HG02588 (cell line): ENCODE data around the gene PAX7.

ENCODE experiments used
- ATAC-seq: cut with Tn5 transposase; IDR thresholded peaks from one replicate; pipeline ENCODE4 v1.9.1; 2021; ENCODE audit warnings: mild to moderate bottlenecking, moderate library complexity; ENCODE audit not compliant: unreplicated experiment

The PAX7 gene

GRCh38 chr1:18697541-18697940 lies 66.9 kb downstream of the PAX7 start:
- no peak for ATAC-seq

- no peak for ATAC-seq
These were observed 69.9 kb downstream of the PAX7 start for GRCh38 chr1:18700530-18700929.

GRCh38 chr1:18701183-18701582 lies 70.5 kb downstream of the PAX7 start:
- ATAC-seq: no peak

- ATAC-seq: no peak
These were observed 72.5 kb downstream of the PAX7 start for GRCh38 chr1:18703041-18703621.

- no peak for ATAC-seq
These were observed 75.2 kb downstream of the PAX7 start for GRCh38 chr1:18705811-18706210.

GRCh38 chr1:18707696-18708257 lies 77.1 kb downstream of the PAX7 start:
- no peak for ATAC-seq

GRCh38 chr1:18710002-18710401 lies 79.4 kb downstream of the PAX7 start:
- no peak for ATAC-seq

GRCh38 chr1:18711003-18711402 lies 80.4 kb downstream of the PAX7 start:
- ATAC-seq: no peak

GRCh38 chr1:18711536-18712251 lies 81.0 kb downstream of the PAX7 start:
- ATAC-seq: no peak

GRCh38 chr1:18712252-18712600 lies 81.6 kb downstream of the PAX7 start:
- ATAC-seq: no peak

- ATAC-seq: no peak
These were observed 83.9 kb downstream of the PAX7 start for GRCh38 chr1:18714404-18715175.

GRCh38 chr1:18716112-18716784 lies 85.6 kb downstream of the PAX7 start:
- ATAC-seq: no peak

GRCh38 chr1:18716785-18717678 lies 86.4 kb downstream of the PAX7 start:
- ATAC-seq: no peak

- ATAC-seq: no peak
These were observed 89.3 kb downstream of the PAX7 start for GRCh38 chr1:18719786-18720451.

- no peak for ATAC-seq
These were observed 90.4 kb downstream of the PAX7 start for GRCh38 chr1:18721041-18721440.

- no peak for ATAC-seq
These were observed 91.1 kb downstream of the PAX7 start for GRCh38 chr1:18721776-18722175.

- no peak for ATAC-seq
These were observed 91.6 kb downstream of the PAX7 start for GRCh38 chr1:18722270-18722669.

- ATAC-seq: no peak
These were observed 92.6 kb downstream of the PAX7 start for GRCh38 chr1:18723206-18723605.

- no peak for ATAC-seq
These were observed 93.2 kb downstream of the PAX7 start for GRCh38 chr1:18723701-18724411.
